Measurements from ENCODE around the gene TPI1.

TPI1 gene

GRCh38 chr12:6828781-6829535 lies 38.4 kb upstream of the TPI1 start:
- DNase-seq (ENCODE audit: extremely low spot score), result no peak
- POLR2A ChIA-PET, result no interaction called here
- CTCF ChIA-PET, result interaction anchor here (1.0 to 6.6 kb wide), 13 partner anchors 9 to 275 kb away, joined by 3 to 60 read pairs (median 4); partner anchors contain the start of genes COPS7A, GNB3, MLF2 and PTMS

GRCh38 chr12:6829536-6830220 lies 37.7 kb upstream of the TPI1 start:
- POLR2A ChIA-PET, result interaction anchor here (1.3 kb wide), 1 partner anchor 38 kb away, joined by 5 read pairs; the partner anchor contains the start of gene TPI1
- TF ChIP-seq CTCF (IDR thresholded peaks at IDR 0.05; ENCODE audit: control extremely low read depth, extremely low read depth, low read depth, missing control alignments), result no peak
- CTCF ChIA-PET, result interaction anchor here (1.0 to 6.6 kb wide), 14 partner anchors 7 to 266 kb away, joined by 3 to 60 read pairs (median 4); partner anchors contain the start of genes COPS7A, GNB3, MLF2 and PTMS
- DNase-seq (ENCODE audit: extremely low spot score), result no peak

More at GRCh38 chr12:6828781-6829535, 38.4 kb upstream of the TPI1 start:
- no peak for TF ChIP-seq CTCF (IDR thresholded peaks at IDR 0.05; ENCODE audit: control extremely low read depth, extremely low read depth, low read depth, missing control alignments)

DNA sequence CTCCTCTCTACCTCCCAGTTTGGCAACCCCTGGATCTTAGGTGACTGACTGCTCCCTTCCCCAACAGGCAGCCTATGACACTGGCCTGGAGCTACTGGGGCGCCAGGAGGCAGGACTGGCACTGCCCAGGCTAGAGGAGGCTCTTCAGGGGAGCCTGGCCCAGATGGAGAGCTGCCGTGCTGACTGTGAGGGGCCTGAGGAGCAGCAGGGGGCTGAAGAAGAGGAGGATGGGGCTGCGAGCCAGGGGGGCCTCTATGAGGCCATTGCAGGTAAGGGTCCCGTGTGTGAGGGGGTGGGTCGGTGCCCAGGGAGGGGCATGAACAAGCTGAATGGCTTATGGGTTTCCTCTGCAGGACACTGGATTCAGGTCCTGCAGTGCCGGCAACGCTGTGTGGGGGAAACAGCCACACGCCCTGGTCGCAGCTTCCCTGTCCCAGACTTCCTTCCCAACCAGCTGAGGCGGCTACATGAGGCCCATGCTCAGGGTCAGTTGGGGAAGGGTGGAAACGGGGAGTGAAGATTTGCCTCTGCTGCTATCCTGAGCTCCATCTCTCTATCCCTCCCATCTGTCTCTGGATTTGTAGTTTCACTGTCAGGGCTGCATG lies 36.9 kb upstream of the TPI1 start:
- DNase-seq (ENCODE audit: extremely low spot score), result no peak
- ChIA-PET POLR2A (interaction anchor here (1.3 kb wide), 1 partner anchor 37 kb away, joined by 5 read pairs; the partner anchor contains the start of gene TPI1), CTCF (interaction anchor here (0.8 to 3.8 kb wide), 9 partner anchors 8 to 78 kb away, joined by 3 to 15 read pairs (median 4); partner anchors contain the start of genes GNB3, MLF2 and SPSB2)
- TF ChIP-seq CTCF (IDR thresholded peaks at IDR 0.05; ENCODE audit: control extremely low read depth, extremely low read depth, low read depth, missing control alignments), result no peak

- no peak for DNase-seq (ENCODE audit: extremely low spot score)
- TF ChIP-seq CTCF (IDR thresholded peaks at IDR 0.05; ENCODE audit: control extremely low read depth, extremely low read depth, low read depth, missing control alignments), result no peak
- POLR2A ChIA-PET, result interaction anchor here (1.3 kb wide), 1 partner anchor 36 kb away, joined by 5 read pairs; the partner anchor contains the start of gene TPI1
- CTCF ChIA-PET, result interaction anchor here (0.8 to 3.8 kb wide), 11 partner anchors 9 to 277 kb away, joined by 3 to 15 read pairs (median 4); partner anchors contain the start of genes GNB3, MLF2, SPSB2 and TPI1
These were observed 36.3 kb upstream of the TPI1 start for GRCh38 chr12:6830999-6831398.

- ChIA-PET CTCF (interaction anchor here (0.9 to 3.8 kb wide), 8 partner anchors 9 to 278 kb away, joined by 3 to 15 read pairs (median 3); partner anchors contain the start of genes GNB3, GPR162, SPSB2 and TPI1), POLR2A (no interaction called here)
- no peak for DNase-seq (ENCODE audit: extremely low spot score)
- no peak for TF ChIP-seq CTCF (IDR thresholded peaks at IDR 0.05; ENCODE audit: control extremely low read depth, extremely low read depth, low read depth, missing control alignments)
These were observed 35.8 kb upstream of the TPI1 start for GRCh38 chr12:6831450-6831995.
